ENCODE data around the gene RNF225.
"Not testable (repeated sequence)": the region's sequence is repeated elsewhere in the genome, so short reads cannot be mapped to it uniquely, and the experiment has no call there.

RNF225 gene

DNA sequence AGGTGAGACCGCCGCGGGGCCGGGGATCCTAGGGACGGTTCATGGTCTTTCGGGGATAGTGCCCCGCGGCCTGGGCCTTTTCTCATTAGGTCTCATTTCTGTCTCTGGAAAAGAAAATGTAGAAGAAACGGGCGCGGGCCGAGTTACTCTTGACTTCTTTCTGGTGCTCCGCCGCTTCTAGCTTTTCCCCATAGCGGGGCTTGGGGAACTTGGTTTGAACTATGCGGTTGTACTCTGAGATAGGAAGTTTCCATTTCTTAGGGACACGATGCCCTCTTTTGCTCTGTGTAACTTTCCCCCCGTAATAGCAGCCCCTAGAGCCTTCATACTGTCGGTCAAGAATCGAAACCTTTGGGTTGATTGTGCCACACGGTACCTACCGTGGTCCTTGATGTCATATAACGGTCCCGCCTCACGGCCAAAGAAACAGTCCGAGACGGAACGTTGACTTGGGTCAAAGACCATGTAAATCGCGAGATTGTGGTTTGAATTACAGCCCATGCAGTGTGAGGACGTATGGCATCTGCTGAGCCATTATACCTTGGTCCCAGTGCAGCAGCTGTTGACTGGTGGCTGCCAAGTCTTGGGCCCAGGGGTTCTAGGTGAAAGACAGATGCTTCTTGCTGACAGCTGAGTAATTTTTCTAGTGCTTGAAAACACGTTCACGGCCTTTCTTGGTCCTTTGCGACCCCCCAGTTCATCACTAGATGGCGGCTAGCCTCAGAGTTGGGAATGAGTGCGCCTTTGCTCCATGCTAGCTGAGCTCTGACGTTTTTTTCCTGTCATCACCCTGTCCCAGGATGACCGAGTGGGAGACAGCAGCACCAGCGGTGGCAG is 7.9 kb upstream of the RNF225 start:
- DNase-seq, result no peak

- DNase-seq, result no peak
Measured at GRCh38 chr19:58388175-58388526, 7.3 kb upstream of the RNF225 start.

GRCh38 chr19:58392945-58393724 is 2.3 kb upstream of the RNF225 start:
- no peak for DNase-seq

- DNase-seq, result no peak
Measured at GRCh38 chr19:58393725-58394033, 1.8 kb upstream of the RNF225 start.

DNA sequence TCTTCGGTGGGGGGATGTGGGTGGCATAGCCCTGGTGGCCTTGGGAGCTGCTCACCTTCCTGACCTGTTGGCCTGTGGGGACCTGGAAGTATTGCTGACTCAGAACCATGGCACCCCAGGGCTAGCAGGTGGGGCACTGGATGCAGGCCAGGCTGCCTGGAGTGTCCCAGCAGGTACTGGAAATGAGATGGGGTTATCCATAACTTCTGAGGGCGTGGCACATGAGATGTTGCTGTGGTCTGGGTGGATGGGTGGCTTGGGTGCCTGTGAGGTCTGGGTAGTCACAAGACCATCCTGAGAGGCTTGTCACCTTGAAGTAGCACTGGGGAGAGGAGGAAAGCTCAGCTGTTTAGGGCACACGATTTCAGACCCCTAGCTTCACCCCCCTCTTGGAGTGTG is 636 bp upstream of the RNF225 start:
- DNase-seq, result no peak

GRCh38 chr19:58395979-58396627 is 647 bp downstream of the RNF225 start:
- no peak for DNase-seq

- DNase-seq, result no peak
Measured at GRCh38 chr19:58396691-58397532, 1.5 kb downstream of the RNF225 start.

GRCh38 chr19:58397533-58398037 is 2.1 kb downstream of the RNF225 start:
- no peak for DNase-seq

DNA sequence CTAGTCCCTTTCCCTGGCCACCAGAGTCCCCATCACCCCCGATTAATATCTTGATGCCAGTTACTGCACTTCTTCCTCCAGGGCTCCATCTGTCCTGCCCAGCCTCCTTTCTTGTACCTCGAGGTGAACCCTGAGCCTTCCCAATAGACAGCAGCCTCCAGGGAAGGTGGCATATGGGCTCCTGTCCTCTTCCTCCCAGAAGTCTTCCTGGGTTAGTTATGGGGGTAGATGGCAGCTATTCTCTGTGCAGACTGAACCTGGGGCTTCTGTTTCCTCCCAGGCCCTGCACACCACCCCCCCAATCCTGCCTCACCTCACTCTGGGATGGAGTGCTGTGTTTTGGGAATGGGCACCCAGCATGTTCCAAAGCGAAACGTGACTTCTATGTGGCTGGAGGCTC is 2.6 kb downstream of the RNF225 start:
- no peak for DNase-seq

GRCh38 chr19:58398545-58398944 is 3.1 kb downstream of the RNF225 start:
- DNase-seq, result no peak

DNA sequence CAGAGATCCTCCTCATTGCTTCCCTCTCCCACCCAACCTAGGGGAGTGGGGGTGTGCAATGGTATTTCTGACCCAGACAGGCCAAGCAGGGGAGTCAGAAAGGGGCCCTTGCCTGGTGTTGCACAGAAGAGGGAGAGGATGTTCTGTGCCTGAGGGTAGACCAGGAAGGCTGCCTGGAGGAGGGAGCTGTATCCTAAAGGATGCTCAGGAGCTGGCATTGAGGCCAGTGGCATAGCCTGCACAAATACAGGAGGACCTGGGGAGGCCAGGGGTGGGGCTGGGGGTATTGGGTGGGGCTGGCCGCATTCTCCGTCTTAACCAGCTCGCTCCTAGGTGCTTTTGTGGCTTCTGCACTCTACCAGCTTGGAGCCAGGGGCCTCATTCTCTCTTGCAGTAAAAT is 4.4 kb downstream of the RNF225 start:
- no peak for DNase-seq

GRCh38 chr19:58400316-58400915 is 5.0 kb downstream of the RNF225 start:
- DNase-seq, result no peak

DNA sequence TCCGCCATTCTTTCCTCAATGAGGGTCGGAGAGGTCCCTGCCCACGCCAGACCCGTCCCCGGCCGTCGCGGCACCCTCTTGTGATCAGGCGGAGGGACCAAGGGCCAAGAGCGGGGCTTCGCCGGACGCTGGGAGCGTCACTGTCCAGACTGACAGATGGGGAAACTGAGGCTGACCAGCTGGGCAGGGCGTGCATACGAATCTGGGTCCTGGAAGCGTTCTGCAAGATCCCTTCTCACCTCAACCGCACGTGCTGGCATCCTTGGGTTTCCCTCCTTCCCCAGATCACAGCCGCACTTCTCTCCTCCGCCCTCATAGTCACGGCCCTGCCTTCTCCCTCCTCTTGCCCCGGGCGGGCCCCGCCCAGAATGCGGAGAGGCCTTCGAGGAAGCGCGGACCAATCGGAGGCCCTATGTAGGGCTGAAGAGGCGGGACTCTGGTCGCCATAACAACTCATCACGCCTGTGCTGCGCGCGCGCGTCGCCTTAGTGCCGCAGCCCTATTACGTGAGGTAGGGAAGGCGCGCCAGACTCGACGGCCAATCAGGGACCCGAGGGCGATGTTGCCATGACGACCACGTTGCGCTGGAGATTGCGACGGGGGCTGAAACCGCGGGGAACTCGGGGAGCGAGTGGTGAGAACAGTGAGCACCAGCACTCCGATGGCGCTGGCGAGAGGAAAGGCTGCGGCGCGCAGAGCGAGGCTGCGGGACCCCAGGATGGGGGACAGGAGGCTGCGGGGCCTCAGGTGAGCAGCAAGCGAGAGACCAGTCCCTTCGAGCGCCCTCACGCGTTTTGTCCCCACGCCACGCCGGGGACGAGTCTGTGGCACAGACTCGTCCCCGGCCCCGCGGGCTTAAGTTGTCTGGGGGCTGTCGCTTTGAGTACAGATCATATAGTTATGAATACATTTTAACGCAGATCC is 5.7 kb downstream of the RNF225 start:
- peak; percentile 100 for DNase-seq

GRCh38 chr19:58401840-58402421 is 6.5 kb downstream of the RNF225 start:
- no peak for DNase-seq

GRCh38 chr19:58403920-58404478 is 8.5 kb downstream of the RNF225 start:
- DNase-seq, result not testable (repeated sequence)

DNA sequence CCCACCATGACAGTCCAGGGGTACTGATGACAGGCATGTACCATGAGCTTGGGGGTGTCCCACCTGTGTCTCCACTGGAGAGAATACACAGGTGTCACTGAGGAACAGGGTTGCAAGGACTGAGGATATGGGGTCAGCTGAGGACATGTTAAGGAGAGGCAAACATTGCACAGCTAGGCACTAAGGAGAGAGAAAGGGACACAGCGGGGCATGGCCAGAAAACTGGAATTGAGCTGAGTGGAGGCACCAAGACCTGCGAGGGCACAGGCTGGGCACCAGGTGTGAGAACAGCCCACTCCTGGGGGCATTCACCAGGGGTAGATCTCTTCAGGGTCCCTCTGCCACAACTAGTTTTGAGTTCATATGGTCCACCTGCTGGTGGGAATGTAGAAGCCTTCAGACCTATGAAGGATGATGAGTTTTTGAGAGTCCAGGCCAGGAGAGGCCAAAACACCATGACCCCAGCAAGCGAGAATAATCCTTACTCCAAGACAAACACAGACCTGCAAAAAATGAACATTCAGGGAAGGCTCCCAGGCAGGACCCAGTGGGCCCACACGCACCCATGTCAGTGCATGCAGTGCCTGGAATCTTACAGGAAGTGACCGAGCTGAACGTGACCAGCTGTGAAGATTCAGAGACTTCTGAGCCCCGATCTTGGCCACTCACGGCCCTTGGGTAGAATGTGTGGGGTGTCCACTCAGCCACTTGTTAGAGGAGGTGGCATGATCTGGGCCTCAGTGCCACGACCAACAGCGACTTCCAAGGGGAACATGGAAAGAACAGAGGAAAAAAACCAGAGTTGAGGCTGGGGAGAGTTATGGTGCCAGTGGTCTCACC is 11.6 kb downstream of the RNF225 start:
- no peak for DNase-seq

GRCh38 chr19:58407658-58408151 is 12.2 kb downstream of the RNF225 start:
- DNase-seq, result no peak

- DNase-seq, result peak; percentile 96
Measured at GRCh38 chr19:58408152-58409009, 12.9 kb downstream of the RNF225 start, which contains the start of gene ZNF584. TSS of gene ZNF584 (plus strand) at chr19:58408649. CDS start at chr19:58409148, 499 bp downstream.
